Activated CD4-positive, alpha-beta T cell treated with anti-CD3 and anti-CD28 coated beads for 36 hours (primary cell): ENCODE measurements around the gene CTIF. TPM values are rescaled to one million over a fixed set of nuclear protein-coding genes. Genes with fewer than 3 reads are reported as not detected.
"Not testable (repeated sequence)": the region's sequence is repeated elsewhere in the genome, so short reads cannot be mapped to it uniquely, and the experiment has no call there.

Source experiments
- ATAC-seq: fragments of 200-7000 bp; cut with Tn5 transposase; one replicate; pipeline ENCODE4 v1.10.0; 2021; ENCODE audit warnings: mild to moderate bottlenecking, moderate library complexity
- CTCF ChIA-PET: fragments of 350-600 bp; sonication (Branson Sonifier 250); formaldehyde crosslinking; loops from one replicate; lab custom pipeline; 2021; ENCODE audit warnings: antibody characterized with exemption; lab: Charles Lee
- POLR2A ChIA-PET: fragments of 350-600 bp; sonication (Branson Sonifier 250); formaldehyde crosslinking; loops from one replicate; lab custom pipeline; 2021; ENCODE audit warnings: antibody characterized with exemption, inconsistent platforms; lab: Charles Lee
- DNase-seq: peaks from one replicate; pipeline ENCODE4 v3.0.0-alpha.2; 2020
- H3K27ac Mint-ChIP-seq: one replicate; pipeline ENCODE4 v1.8.0; 2021; ENCODE audit warnings: mixed read lengths
- H3K27me3 Mint-ChIP-seq: one replicate; pipeline ENCODE4 v1.8.0; 2021; ENCODE audit warnings: mixed read lengths
- H3K36me3 Mint-ChIP-seq: one replicate; pipeline ENCODE4 v1.8.0; 2021; ENCODE audit warnings: low read depth, mixed read lengths
- H3K4me1 Mint-ChIP-seq: one replicate; pipeline ENCODE4 v1.8.0; 2021; ENCODE audit warnings: mixed read lengths
- H3K4me3 Mint-ChIP-seq: one replicate; pipeline ENCODE4 v1.8.0; 2021; ENCODE audit warnings: mild to moderate bottlenecking, moderate library complexity, mixed read lengths
- H3K9me3 Mint-ChIP-seq: one replicate; pipeline ENCODE4 v1.8.0; 2021; ENCODE audit warnings: low read depth, mixed read lengths
- intact Hi-C, 2 experiments: fragments of 100-400 bp; cut with DNase I in 1 of 2; cut with micrococcal nuclease in 1 of 2; formaldehyde crosslinking; loops; one replicate each; pipeline versions ENCODE4 v1.14.2 to v1.15.1; 2022 to 2024; cut with DNase I, micrococcal nuclease
- total RNA-seq, 2 experiments: library from RNA; stranded (reverse); gene quantifications; one replicate each; pipeline ENCODE4 v1.2.3, GENCODE V29; 2021

CTIF gene
- total RNA-seq, 2 experiments from 2014 or later, result 4.5 to 5.3 TPM

DNA sequence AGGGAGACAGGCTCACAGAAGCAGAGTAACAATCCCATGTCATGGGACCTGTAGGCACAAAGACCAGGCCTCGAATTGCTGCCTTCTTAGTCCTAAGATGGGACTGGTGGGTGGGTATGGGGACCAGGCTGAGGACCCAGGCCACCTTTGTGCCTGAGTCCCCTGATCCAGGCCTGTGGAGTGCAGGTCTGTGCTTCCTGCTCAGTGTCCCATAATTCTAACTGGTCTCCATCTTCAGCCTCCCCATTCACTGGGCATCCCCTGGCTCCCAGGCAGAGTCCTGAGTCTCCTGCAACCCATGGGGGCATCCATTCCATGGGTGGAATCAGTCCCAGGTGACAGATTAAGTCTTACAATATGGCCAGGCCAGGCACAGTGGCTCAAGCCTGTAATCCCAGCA, 328.0 kb downstream of the CTIF start:
- POLR2A ChIA-PET, result interaction anchor here (0.6 kb wide), 1 partner anchor 25 kb away, joined by 3 read pairs; no protein-coding TSS in a partner anchor
- peaks cover 22% of the 10 kb centered on the region for H3K4me1 Mint-ChIP-seq
- intact Hi-C loops, result no loop called here
- CTCF ChIA-PET, result interaction anchor here (1.0 kb wide), 1 partner anchor 8 kb away, joined by 3 read pairs; no protein-coding TSS in a partner anchor
- no peak for DNase-seq
- ATAC-seq, result no peak
- H3K27ac Mint-ChIP-seq, result no peak overlapping the region
- no peak overlapping the region for H3K4me3 Mint-ChIP-seq
- H3K27me3 Mint-ChIP-seq, result no peaks in the 10 kb centered on the region
- no peaks in the 10 kb centered on the region for H3K36me3 Mint-ChIP-seq
- no peaks in the 10 kb centered on the region for H3K9me3 Mint-ChIP-seq

DNA sequence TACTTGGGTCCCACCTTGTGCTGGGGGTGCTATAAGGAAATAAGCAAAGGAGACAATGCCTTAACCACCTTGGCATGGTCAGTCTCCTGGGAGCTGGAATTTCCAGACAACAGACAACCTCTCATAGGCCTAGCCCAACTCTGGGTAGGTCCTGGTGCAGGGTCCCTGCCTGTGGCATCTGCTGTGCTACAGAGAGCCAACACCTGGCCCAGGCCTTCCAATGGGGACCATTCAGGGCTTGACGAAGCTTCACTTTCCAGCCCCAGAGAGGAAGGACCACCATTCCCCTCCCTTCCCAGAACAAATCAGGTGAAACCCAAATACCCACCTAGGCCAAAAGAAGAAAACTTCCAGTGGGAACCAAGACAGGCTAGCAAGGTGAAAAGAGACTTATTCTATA, 329.1 kb downstream of the CTIF start:
- ATAC-seq, result no peak
- CTCF ChIA-PET, result interaction anchor here (1.0 to 1.2 kb wide), 2 partner anchors 9 to 33 kb away, joined by 3 to 6 read pairs; no protein-coding TSS in a partner anchor
- no peaks in the 10 kb centered on the region for H3K9me3 Mint-ChIP-seq
- intact Hi-C loops, result loop anchor here (1.0 kb wide), 4 partner anchors 34 to 84 kb away; no protein-coding TSS in a partner anchor
- no peak for DNase-seq
- H3K27me3 Mint-ChIP-seq, result no peaks in the 10 kb centered on the region
- POLR2A ChIA-PET, result interaction anchor here (1.0 kb wide), 1 partner anchor 64 kb away, joined by 3 read pairs; no protein-coding TSS in a partner anchor
- H3K4me1 Mint-ChIP-seq, result peaks cover 29% of the 10 kb centered on the region
- H3K27ac Mint-ChIP-seq, result peak overlapping the region; percentile 85
- H3K4me3 Mint-ChIP-seq, result no peak overlapping the region
- no peaks in the 10 kb centered on the region for H3K36me3 Mint-ChIP-seq

DNA sequence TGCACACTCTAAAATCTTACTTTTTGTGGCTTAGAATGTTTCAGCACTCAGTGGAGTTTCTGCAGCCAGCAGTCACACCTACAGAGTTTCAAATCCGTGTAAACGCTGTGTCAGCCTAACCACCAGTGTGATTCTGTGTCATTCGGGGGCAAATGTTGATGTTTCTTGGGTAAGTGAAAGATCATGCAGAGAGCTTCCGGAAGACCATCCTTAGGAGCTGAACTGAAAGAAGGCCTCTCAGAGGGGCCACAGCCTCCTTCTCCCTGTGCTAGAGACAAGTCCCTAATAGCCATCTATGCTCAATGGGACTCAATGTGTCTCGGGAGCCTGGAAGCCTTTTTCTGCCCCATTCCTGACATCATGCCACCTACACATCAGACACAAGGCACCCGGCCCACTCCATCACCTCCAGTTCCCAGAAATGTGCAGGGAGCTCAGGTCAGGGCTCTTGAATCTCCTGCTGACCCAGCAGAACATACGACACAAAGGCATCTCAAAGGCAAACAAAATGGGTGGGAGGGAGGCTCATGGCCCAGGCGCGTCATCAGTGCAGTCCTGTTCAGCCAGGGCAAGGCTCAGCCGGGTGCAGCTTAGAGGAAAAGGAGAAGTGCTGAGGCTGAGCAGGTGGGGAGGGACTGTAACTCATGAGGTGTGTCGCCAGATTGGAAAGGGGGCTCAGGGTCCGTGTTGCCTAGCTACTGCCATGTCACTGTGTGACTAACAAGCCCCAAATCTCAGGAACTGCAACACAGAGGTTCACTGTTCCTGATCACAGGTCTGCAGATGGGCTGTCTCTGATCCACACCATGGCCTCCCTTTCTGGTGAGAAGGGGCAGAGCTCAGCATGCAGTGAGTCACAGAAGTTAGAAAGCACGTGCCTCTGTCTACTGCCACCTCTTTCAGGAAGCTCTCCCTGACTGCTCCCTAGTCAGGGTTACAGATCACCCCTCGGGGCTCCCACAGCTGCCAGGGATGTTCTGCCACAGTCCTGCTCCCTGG, 329.9 kb downstream of the CTIF start:
- Mint-ChIP-seq H3K27ac (peak overlapping the region; percentile 85), H3K4me3 (peak overlapping the region; percentile 35), H3K27me3 (no peaks in the 10 kb centered on the region), H3K4me1 (peaks cover 34% of the 10 kb centered on the region), H3K36me3 (no peaks in the 10 kb centered on the region), H3K9me3 (no peaks in the 10 kb centered on the region)
- ChIA-PET POLR2A (interaction anchor here (0.6 to 1.4 kb wide), 5 partner anchors 13 to 84 kb away, joined by 3 to 7 read pairs (median 3); no protein-coding TSS in a partner anchor), CTCF (interaction anchor here (1.2 kb wide), 1 partner anchor 34 kb away, joined by 6 read pairs; no protein-coding TSS in a partner anchor)
- intact Hi-C loops, result loop anchor here (1.0 kb wide), 4 partner anchors 34 to 84 kb away; no protein-coding TSS in a partner anchor
- ATAC-seq, result peak; percentile 79
- peak; percentile 73 for DNase-seq

DNA sequence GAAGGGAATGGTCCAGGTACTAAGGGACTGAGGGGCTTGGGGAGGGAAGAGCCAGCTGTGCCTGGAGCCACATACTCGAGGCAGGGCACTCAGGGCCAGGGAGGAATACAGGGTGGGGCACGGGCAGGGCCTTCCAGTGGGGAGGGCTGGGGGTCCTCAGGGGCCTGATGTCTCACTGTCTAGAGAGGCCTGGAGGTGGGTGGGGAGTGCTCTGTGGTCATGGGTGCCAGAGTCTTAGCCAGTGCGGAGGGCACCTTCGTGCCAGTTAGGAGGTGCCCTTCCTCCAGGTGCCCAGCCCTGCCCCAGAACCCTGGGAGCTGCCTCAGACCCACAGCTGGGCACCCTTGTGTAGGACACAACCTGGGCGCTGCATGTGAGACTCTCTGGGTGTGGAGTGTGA, 330.8 kb downstream of the CTIF start:
- Mint-ChIP-seq H3K36me3 (no peaks in the 10 kb centered on the region), H3K4me1 (peaks cover 34% of the 10 kb centered on the region), H3K27ac (no peak overlapping the region), H3K27me3 (no peaks in the 10 kb centered on the region), H3K9me3 (no peaks in the 10 kb centered on the region), H3K4me3 (no peak overlapping the region)
- no peak for ATAC-seq
- ChIA-PET CTCF (interaction anchor here (0.6 kb wide), 1 partner anchor 35 kb away, joined by 4 read pairs; no protein-coding TSS in a partner anchor), POLR2A (interaction anchor here (0.6 to 1.4 kb wide), 3 partner anchors 14 to 83 kb away, joined by 3 to 7 read pairs (median 4); no protein-coding TSS in a partner anchor)
- DNase-seq, result no peak
- intact Hi-C loops, result no loop called here

DNA sequence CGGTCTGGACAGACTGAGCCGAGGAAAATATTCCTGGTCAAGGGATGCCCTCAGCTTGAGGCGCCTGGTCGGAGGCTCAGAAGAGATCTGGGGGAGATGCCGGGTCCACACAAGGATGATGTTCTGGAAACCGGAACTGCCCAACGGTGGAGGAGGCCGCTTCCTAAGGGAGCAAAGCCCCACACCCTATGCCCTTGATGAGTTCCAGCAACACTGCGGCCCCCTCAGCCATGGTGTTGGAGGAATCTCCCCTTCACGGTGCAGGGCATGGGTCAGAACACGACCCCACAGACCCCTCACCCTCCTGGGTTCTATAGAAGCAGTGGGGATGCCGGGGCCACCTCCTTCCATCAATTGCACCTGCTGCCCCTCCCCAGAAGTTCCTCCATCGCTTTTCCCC, 332.1 kb downstream of the CTIF start:
- CTCF ChIA-PET, H3K4me3 Mint-ChIP-seq, H3K27me3 Mint-ChIP-seq, H3K9me3 Mint-ChIP-seq, POLR2A ChIA-PET, H3K36me3 Mint-ChIP-seq, ATAC-seq, H3K27ac Mint-ChIP-seq, DNase-seq, intact Hi-C loops: not testable (repeated sequence)
- H3K4me1 Mint-ChIP-seq, result peaks cover 34% of the 10 kb centered on the region

DNA sequence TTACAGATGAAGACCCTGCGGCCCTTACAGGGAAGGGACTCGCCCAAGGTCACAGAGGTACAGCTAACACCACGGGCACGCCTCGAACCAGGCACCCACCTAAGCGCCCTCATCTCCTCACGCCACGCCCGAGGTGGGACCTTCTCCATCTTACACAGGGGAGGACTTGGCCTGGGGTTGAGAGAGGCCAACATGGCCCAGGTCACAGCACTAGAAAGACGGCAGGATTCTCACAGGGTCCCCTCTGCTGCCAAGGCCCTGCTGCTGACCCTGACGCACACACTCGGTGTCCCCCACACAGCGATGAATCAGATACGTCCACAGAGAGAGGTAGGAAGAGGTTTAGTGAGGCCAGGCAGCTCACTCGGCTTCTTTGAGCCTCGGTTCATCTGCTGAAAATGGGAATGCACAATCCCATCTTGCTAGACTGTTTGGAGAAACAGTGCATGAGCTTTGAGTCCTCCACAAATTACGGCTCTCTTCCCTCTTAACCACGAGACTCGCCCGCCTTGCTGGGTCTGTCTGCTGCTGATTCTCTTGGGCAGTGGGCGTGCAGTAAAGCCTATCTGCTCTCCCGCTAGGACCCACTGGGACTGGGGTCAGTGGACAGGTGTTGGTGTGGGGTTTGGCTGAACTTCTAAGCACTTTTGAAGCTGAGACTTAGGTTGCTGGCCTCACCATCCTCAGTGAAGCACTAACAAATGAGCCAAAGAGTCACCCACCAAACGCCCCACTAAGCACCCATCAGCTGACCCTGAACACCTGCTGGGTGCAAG, 332.7 kb downstream of the CTIF start:
- ATAC-seq (no peak), DNase-seq (no peak)
- ChIA-PET POLR2A (no interaction called here), CTCF (no interaction called here)
- Mint-ChIP-seq H3K4me1 (peaks cover 34% of the 10 kb centered on the region), H3K9me3 (no peaks in the 10 kb centered on the region), H3K27me3 (no peaks in the 10 kb centered on the region), H3K27ac (no peak overlapping the region), H3K36me3 (no peaks in the 10 kb centered on the region), H3K4me3 (no peak overlapping the region)
- intact Hi-C loops, result no loop called here

DNA sequence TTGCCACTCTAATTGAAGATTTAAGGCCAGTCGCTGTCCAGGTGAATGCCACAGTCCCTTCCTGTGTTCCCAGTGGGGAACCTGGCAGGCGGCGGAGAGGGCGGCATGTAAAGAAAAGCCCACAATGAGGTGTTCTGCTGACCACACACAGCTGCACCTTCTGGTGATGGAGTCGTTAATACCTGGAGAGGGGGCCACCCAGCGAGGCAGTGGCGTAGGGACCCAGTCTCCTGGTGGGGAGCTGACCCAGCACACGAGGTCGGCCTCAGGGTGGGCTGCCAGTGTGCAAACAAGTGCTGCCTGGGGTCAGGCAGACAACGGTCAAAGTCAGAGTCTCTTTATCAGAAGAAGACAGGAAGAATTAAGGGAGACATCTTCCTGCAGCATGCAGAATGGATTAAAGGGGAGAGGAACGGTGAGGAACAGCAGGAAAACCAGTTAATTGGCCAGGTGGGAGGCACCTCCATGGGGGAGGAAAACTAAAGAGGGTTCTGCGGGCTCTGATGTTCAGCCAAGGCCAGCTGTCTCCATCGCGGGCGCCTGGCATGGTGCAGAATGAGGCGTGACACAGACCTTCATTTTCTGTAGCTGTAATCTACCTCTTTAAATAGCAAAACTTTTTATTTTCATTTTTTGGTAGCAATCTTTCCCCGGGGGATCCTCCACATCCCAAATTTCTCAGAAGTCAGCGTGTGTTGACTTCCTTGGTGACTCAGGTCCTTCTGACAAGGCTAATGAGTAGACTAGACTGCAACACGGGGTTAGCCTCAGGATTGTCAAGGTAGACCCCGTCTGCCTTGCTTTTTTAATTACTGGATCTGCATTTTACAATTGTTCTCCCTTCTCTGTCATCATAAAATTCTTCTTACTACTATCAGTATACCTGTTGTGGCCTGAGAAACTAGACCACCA, 333.7 kb downstream of the CTIF start:
- peaks cover 34% of the 10 kb centered on the region for H3K4me1 Mint-ChIP-seq
- H3K27me3 Mint-ChIP-seq, result no peaks in the 10 kb centered on the region
- ATAC-seq (no peak), DNase-seq (no peak)
- CTCF ChIA-PET, result interaction anchor here (0.5 kb wide), 1 partner anchor 32 kb away, joined by 3 read pairs; no protein-coding TSS in a partner anchor
- H3K36me3 Mint-ChIP-seq, result no peaks in the 10 kb centered on the region
- intact Hi-C loops, result no loop called here
- POLR2A ChIA-PET, result no interaction called here
- H3K27ac Mint-ChIP-seq, result peak overlapping the region; percentile 32
- no peak overlapping the region for H3K4me3 Mint-ChIP-seq
- H3K9me3 Mint-ChIP-seq, result no peaks in the 10 kb centered on the region

DNA sequence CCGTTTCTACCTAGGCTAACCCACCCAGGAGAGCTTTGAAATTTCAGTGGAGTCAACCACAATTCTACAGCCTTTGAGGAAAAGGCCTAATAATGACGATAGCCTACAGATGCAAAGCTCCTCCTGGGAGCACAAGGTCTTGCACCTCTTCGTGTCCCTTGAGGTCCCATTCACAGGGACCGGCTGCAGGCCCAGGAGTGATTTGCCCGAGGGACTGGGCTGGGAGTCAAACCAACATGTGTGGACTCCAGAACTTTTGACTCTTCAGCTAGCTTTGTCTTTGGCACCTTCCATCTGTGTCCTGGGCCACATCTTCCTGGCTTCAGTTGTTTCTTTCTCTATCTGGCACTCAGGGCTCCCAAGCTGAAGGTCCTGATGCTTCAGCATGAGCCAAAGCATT, 335.4 kb downstream of the CTIF start:
- H3K27ac Mint-ChIP-seq, result no peak overlapping the region
- intact Hi-C loops, result no loop called here
- no peaks in the 10 kb centered on the region for H3K27me3 Mint-ChIP-seq
- ATAC-seq (no peak), DNase-seq (no peak)
- H3K4me3 Mint-ChIP-seq, result no peak overlapping the region
- H3K4me1 Mint-ChIP-seq, result peaks cover 19% of the 10 kb centered on the region
- H3K9me3 Mint-ChIP-seq, result no peaks in the 10 kb centered on the region
- ChIA-PET CTCF (interaction anchor here (0.6 to 0.7 kb wide), 3 partner anchors 52 to 594 kb away, joined by 3 to 4 read pairs (median 3); no protein-coding TSS in a partner anchor), POLR2A (no interaction called here)
- no peaks in the 10 kb centered on the region for H3K36me3 Mint-ChIP-seq

DNA sequence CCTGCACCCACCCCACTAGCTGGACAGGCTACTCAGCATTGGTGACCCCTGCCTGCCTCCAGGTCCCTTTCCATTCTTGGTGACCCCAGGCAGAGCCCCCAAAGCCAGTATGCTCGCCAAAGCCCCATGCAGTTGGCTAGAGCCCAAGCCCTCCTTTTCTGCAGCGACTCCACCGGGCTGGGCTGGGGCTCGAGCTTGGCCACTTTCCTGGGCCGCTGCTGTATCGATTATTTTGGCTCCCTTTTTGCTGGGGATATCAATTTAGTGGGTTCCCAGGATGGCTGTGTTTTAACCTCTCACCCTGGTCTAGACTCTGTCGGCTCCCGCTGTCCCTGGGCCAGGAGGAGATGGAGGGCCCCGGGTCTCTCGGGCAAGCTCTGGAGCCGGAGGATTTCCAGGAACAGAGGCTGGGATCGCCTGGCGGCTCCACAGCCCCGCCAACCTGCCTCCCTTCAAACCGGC, 335.9 kb downstream of the CTIF start:
- ChIA-PET POLR2A (no interaction called here), CTCF (interaction anchor here (0.6 kb wide), 2 partner anchors 52 to 593 kb away, joined by 3 to 4 read pairs; no protein-coding TSS in a partner anchor)
- Mint-ChIP-seq H3K4me1 (peaks cover 14% of the 10 kb centered on the region), H3K27me3 (no peaks in the 10 kb centered on the region), H3K27ac (no peak overlapping the region), H3K4me3 (no peak overlapping the region), H3K36me3 (no peaks in the 10 kb centered on the region), H3K9me3 (no peaks in the 10 kb centered on the region)
- intact Hi-C loops, result no loop called here
- ATAC-seq (no peak), DNase-seq (no peak)

DNA sequence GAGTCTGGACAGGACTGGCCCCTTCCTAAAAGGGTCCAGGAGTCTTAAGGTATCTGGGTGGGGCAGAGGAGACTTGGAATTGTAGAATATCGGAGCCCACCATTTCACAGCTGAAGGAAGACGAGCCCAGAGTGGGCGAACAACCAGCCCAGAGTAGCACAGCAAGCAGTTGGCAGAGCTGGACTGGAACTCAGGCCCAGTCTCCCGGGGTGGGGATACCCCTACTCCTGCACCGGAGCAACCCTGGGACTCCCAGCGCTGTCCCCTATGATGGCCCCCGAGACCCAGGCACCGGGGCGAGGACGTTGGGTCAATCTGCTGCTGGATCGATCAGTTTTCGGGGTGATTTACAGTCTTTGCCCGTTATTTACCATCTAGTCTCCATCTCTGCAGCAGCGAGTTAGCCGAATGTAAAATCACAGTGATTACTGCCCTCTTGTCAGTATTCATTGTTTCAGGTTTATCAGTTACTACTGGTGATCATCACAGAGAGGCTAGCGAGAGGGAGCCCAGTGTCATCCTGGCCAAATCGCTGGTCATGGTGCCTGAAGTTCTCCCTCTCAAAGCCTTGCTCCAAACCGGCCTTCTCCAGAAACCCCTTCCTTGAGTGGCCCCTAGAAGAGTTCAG, 336.6 kb downstream of the CTIF start:
- H3K9me3 Mint-ChIP-seq, result no peaks in the 10 kb centered on the region
- intact Hi-C loops, result no loop called here
- peaks cover 14% of the 10 kb centered on the region for H3K4me1 Mint-ChIP-seq
- no peak overlapping the region for H3K4me3 Mint-ChIP-seq
- POLR2A ChIA-PET, result no interaction called here
- H3K27me3 Mint-ChIP-seq, result no peaks in the 10 kb centered on the region
- no peak overlapping the region for H3K27ac Mint-ChIP-seq
- CTCF ChIA-PET, result interaction anchor here (0.6 kb wide), 1 partner anchor 35 kb away, joined by 4 read pairs; no protein-coding TSS in a partner anchor
- ATAC-seq, result no peak
- H3K36me3 Mint-ChIP-seq, result no peaks in the 10 kb centered on the region
- DNase-seq, result no peak
